Prostate gland (tissue), 2 donors: Measurements from ENCODE around the gene PPP2R5C.

ENCODE experiments used
- POLR2A ChIP-seq: fragments of 450-650 bp; IDR thresholded peaks from one replicate; pipeline ENCODE4 v1.6.1; 2016; ENCODE audit warnings: antibody characterized with exemption, mild to moderate bottlenecking
- POLR2AphosphoS5 ChIP-seq: sonication (generic); formaldehyde crosslinking; IDR thresholded peaks from one replicate; pipeline ENCODE4 v1.6.1; 2017; ENCODE audit warnings: antibody characterized with exemption
- TF ChIP-seq, protein P1 (sequence below), 4 experiments: fragments of 200-600 bp in 2 of 4; fragments of 450-650 bp in 2 of 4; sonication (generic) in 2 of 4; IDR thresholded peaks; 1 replicate in 3 of 4; 2 replicates in 1 of 4; pipeline ENCODE4 v1.5.1; 2016 to 2019; ENCODE audit warnings: antibody characterized with exemption in 4 of 4, mild to moderate bottlenecking in 2 of 4, moderate library complexity in 2 of 4

DNA sequence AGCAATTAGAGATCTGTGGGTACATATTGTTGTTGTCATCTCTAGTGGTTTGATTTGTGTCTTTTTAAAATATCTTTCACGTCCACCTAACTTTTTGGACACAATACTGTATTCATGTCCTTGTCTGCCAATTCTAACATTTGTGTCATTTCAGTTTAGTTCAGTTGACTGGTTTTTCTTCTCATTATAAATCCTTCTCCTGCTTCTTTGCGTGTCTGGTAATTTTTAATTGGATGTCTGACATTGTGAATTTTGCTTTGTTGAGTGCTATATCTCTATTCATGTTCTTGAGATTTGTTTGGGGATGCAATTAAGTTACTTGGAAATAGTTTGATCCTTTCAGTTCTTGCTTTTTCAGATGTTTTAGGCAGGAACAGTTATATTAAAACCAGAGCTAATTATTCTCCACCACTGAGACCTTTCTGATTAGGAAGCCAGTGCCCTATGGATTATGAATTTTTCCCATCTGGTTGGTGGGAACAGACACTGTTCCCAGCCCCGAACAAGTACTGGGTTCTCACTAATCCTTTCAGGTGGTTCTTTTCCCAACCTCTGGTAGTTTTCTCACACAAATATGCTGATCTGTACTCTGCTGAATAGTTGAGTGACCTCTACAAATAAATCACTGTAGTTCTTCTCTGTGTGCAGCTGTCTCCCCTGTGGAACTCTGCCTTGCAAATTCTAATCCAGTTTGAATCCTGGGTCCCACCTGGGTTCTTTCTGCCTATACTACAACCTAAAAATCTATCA, 111.7 kb downstream of the PPP2R5C start:
- TF ChIP-seq, protein P1, sequence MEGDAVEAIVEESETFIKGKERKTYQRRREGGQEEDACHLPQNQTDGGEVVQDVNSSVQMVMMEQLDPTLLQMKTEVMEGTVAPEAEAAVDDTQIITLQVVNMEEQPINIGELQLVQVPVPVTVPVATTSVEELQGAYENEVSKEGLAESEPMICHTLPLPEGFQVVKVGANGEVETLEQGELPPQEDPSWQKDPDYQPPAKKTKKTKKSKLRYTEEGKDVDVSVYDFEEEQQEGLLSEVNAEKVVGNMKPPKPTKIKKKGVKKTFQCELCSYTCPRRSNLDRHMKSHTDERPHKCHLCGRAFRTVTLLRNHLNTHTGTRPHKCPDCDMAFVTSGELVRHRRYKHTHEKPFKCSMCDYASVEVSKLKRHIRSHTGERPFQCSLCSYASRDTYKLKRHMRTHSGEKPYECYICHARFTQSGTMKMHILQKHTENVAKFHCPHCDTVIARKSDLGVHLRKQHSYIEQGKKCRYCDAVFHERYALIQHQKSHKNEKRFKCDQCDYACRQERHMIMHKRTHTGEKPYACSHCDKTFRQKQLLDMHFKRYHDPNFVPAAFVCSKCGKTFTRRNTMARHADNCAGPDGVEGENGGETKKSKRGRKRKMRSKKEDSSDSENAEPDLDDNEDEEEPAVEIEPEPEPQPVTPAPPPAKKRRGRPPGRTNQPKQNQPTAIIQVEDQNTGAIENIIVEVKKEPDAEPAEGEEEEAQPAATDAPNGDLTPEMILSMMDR (IDR thresholded peaks at IDR 0.05), result no peak
- no peak for TF ChIP-seq POLR2A
- no peak for TF ChIP-seq POLR2AphosphoS5
